Left renal pelvis (tissue), 4 donors: ENCODE measurements around the gene TNK1. TPM values are rescaled to one million over a fixed set of nuclear protein-coding genes. Genes with fewer than 3 reads are reported as not detected.

Source experiments
- DNase-seq, 4 donors: peaks; one replicate each; pipeline ENCODE4 v3.0.0-alpha.2; 2013; ENCODE audit warnings: low read depth in 4 of 4, low spot score in 3 of 4
- polyA plus RNA-seq, 4 donors: library from polyadenylated mRNA; unstranded; fragments of 120-200 nt; gene quantifications; one replicate each; pipeline ENCODE4 v1.2.1, GENCODE V29; 2013; ENCODE audit not compliant: insufficient read length in 4 of 4

Gene TNK1
- polyA plus RNA-seq, 4 donors = 1.00 to 6.1 (median 5.2) TPM

GRCh38 chr17:7388856-7389255 lies 8.0 kb downstream of the TNK1 start:
- DNase-seq = no peak

DNA sequence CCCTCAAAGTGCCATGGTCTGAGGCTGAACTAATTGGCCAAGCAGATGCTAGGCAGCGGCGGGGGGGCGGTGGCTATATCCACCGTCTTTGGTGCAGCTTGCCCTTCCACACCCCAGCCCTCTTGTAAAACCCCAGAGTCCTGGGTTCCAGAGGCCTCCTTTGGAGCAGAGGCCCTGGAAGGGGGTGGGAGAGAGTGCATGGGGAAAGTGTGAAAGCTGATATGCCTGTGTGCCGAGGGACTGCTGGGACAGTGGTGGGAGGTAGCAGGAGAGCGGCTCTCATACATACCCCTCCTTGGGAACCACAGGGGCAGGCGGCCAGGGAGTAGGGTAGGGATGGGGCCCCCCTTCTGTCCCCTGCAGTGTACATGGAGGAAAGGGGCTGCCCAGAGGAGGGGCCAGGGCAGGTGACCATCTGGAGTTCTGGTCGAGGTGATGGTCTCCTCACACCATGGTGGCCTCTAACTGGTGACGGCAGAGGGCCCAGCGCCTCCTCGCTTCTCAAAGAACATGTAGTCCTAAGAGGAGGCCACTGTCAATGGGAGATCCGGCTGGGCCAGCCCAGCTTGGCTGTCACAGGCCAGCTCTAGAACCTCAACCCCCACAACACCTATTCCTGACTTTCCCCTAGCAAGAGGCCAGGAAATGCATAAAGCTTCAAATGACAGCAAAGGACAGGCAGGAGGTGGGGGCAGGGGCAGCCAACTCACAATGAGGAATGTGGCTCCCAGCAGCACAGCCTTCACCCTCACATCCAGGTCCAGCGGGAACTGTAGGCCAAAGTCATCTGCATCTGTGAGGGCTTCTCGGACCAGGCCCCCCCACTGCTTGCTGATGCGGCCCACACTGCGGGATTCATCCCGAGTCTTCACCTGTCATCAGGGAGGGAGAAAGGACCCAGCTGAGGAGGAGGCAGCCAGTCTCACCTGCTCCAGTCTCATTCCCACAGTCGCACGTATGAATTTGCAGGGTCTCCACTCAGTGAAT lies 9.3 kb downstream of the TNK1 start:
- no peak for DNase-seq

- no peak for DNase-seq
Measured at GRCh38 chr17:7391307-7391706, 10.4 kb downstream of the TNK1 start.

- DNase-seq = no peak
Measured at GRCh38 chr17:7392696-7393612, 12.1 kb downstream of the TNK1 start.

DNA sequence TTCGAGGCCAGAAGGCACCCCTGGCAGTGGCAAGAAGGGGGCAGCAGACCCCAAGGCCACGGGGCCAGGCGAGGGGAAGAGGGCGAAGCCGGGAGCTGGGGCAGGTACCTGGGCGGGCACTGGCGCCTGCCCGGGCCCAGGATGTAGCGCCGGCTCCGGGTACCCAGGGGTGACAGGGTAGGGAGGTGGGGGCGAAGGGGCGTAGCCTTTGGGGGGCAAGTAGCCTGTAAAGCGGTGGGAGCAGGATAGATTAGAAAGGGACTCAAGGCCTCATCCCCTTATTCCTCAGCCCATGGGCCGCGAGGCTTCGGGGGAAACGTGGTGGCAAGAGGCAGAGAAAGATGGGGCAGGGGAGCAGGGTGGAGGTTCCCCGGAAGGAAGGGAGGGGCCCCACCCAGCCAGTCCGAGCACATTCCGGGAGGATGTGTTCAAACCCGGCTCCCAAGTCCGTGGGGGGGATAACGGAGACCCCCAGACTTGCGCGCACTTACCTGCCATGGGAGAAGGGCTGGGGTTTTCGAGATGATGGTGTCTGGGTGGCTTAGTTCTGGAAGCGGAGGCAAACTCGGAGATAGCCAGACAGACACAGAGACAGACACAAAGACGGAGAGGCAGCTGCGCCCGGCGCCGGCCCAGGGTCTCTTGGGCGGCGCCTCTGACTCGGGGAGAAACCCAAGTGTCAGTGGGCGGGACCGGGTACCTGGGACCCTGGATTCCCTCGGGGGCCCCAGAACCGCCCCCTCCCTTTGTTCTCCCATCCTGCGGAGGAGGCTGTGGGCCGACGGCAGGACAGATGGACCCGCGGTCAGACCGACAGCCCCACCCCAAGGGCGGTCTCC lies 12.9 kb downstream of the TNK1 start:
- DNase-seq = no peak

DNA sequence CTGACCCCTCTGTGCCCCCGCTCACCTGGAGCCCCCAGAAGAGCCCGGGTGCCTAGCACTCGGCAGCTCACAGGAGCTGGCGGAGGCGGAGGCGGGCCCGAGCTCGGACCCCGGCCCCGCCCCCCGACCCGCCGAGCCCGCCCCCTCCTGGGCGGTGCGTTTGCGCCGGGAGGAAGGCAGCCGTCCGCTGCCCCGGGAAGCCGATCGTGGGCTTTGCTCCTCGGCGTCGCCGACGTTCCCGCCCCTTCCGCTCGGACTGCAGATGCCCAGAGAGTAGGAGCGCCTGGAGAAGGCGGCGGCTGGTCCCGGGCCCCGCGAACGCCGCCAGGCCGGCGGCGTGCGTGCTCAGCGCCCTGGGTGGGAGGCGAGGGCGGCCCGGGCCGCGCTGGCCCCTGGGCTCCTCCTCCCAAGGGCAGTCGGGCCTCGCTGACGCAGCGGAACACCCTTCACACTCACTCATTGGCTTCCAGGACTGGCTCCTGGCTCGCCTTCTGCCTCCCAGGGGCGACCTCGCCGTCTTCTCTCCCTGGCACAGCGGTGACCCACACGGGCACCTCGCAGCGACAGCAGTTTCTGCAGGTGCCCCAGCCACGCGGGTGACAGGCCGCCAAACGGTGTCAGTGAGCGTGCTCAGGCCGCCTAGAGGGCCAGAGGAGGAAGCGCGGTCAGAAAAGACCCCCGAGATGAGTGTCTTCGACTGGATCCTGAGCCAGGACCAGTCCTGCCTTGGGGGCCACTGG lies 13.7 kb downstream of the TNK1 start, which contains the start of gene PLSCR3:
TSS of gene PLSCR3 (minus strand) at position 74 of the 740 bp plus-strand sequence. CDS start 415 bp downstream, outside the sequence.
- peak in 1 of 4 donors; percentile 66 for DNase-seq

- DNase-seq = no peak
Measured at GRCh38 chr17:7396147-7396546, 15.3 kb downstream of the TNK1 start.

DNA sequence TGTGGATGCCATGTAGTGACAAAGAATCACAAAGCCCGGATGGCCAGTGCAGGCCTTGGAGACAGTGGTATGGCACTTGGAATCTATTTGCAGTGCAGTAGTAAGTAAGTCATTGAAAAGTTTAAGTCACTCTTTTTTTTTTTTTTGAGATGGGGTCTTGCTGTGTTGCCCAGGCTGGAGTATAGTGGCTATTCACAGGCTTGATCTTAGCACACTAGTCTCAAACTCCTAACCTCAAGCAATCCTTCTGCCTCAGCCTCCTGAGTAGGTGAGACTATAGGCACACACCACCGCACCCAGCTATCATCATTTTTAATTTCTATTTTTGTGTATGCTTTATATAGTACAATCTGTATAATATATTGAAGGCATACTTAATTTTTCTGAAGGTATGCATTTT lies 17.7 kb downstream of the TNK1 start:
- no peak for DNase-seq

GRCh38 chr17:7403043-7403726 lies 22.3 kb downstream of the TNK1 start:
- no peak for DNase-seq

- DNase-seq = no peak
Measured at GRCh38 chr17:7403727-7403976, 22.8 kb downstream of the TNK1 start.

- DNase-seq = peak; percentile 96 to 99 (median 98)
Measured at GRCh38 chr17:7403977-7404736, 23.3 kb downstream of the TNK1 start, which contains the start of gene TMEM256. TSS of gene TMEM256 (minus strand) at chr17:7404097. CDS start at chr17:7404084, 13 bp downstream.

GRCh38 chr17:7404737-7405349 lies 24.0 kb downstream of the TNK1 start:
- peak in 1 of 4 donors; percentile 36 for DNase-seq

DNA sequence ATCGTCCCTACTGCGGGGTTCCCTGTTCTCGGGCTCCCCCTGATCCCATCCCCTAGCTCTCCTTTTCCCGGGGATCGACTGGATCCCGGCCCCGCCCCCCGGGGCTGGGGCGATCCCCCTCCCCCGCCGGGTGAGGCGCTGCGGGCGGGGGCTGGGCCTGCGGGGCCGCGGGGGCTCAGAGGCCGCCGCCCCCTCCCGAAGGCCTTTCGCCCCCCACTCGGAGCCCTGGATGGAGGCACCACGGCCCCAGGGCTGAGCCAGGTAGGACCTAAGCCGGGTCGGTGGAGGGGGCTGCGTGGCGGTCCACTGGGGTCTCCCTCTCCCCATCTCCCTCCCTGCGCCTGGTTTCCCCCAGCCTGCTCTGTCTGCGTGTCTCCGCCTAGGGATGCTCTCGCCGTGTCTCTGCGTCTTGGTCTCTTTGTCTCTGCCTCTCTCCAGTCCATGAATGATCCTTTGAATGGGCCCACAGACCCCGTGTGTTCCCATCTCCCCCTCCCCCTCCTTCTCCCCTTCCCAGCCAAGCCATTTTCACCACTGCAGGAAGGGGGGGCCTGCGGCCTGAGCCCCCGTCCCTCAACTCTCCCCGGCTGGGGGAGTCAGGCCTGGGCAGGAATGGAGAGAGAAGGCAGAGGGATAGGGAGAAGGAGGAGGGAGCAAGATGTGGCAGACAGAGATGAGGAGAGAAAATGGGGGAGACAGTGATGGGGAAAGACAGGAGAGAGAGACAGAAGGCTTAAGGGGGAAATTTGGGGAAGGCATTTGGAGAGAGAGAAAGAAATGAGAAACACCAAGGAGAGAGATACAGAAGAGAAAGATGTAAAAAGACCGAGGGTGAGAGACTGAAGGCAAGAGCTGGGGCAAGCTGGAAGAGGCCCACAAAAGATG lies 24.7 kb downstream of the TNK1 start:
- DNase-seq = no peak

DNA sequence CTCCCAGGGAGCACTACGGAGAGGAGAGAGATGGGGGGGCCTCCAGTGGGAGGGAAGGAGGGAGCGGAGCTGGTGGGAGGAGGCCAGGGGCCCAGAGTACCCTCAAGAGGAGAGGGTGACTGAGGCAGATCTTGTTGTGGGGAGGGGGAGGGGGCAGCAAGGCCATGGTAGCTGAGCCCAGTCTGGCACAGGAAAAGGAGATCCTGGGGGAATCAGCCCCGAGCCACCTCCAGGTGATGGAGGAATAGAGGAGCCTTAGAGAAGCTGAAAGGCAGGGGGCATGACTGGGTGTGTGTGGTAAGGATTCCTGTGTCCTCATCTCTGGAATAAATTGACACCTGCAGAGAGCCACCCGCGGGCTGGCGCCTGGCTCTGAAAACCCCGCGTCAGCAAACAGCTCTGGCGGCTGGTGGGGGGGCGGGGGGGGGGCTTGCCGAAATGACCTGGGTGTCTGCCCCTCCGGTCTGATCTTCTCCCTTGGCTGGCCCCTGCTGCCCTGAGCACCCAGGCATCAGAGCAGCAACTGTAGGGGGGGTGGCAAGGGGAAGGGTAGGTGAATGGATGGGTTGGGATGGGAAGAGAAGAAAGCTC lies 25.4 kb downstream of the TNK1 start:
- DNase-seq = no peak

GRCh38 chr17:7407082-7407481 lies 26.2 kb downstream of the TNK1 start:
- no peak for DNase-seq

DNA sequence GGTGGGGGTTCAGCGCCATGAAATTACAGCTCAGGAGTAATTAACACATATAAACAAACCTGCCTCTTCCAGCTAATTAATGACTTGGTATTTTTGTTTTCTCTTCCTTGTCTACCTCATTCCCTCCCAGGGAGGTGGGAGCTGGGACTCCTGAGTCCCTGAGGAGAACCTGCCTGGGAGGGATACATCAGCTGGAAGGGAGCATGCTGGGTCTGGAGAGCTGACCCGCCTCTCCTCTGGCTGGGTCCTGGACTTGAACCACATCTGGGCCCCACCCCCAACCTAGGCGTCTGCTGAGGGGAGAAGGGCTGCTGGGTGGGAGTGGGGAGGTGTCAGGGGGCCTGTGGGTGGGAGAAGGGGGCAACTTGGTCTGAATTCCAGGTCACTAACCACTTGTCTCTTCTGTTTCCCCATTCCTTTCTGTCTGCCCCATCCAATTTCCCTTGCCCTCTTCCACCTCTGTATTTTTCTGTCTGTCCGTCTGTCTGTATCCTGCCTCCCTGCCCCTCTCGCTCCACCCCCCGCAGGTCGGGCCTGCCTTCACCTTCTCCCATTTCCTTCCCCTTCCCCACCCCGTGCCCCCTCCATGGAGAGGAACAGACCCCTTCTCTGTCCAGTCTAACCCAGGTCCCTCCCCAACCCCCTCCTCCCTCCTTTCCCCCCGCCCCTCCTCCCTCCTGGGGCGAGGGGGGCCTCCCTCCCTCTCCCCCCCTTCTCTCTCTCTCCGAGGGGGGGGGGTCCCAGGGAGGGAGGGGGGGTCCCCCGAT lies 26.8 kb downstream of the TNK1 start, which contains the start of gene NLGN2:
TSS of gene NLGN2 (plus strand) at position 361 of the 767 bp plus-strand sequence. CDS start 411 bp downstream, outside the sequence.
- DNase-seq = no peak
